ENCODE measurements around the gene SLC1A3. TPM values are rescaled to one million over a fixed set of nuclear protein-coding genes. Genes with fewer than 3 reads are reported as not detected.

The SLC1A3 gene
- total RNA-seq, 1 experiment from 2014 or later: 18.6 TPM

- Mint-ChIP-seq H3K27ac (no peak overlapping the region), H3K36me3 (ENCODE audit: insufficient read depth in 1 of 3, low read depth in 3 of 3) (peaks cover 0 to 21% (median 2%) of the 10 kb centered on the region in 3 experiments; a peak in 3 of 7 replicates), H3K4me3 (no peak overlapping the region), H3K9me3 (no peaks in the 10 kb centered on the region), H3K4me1 (peaks cover 7 to 10% of the 10 kb centered on the region in 2 experiments; a peak in 3 of 4 replicates), H3K27me3 (ENCODE audit: low read depth) (no peaks in the 10 kb centered on the region)
- no peak overlapping the region for H2BK15ac ChIP-seq (ENCODE audit: low read depth, low read length)
- H3K23me2 ChIP-seq (ENCODE audit: insufficient read length, low read depth, low read length, poor library complexity, severe bottlenecking): no peaks in the 10 kb centered on the region
- H3K27me3 ChIP-seq (ENCODE audit: insufficient read depth, low read length): no peaks in the 10 kb centered on the region
- H3K4ac ChIP-seq (ENCODE audit: low read depth, low read length): no peak overlapping the region
- no peak overlapping the region for H3K14ac ChIP-seq (ENCODE audit: insufficient read depth, low read length)
- H3K27ac ChIP-seq (ENCODE audit: insufficient read length, low read depth, low read length): no peak overlapping the region
- no peak overlapping the region for H3K23ac ChIP-seq (ENCODE audit: insufficient read length, low read depth, low read length)
- H3K4me2 ChIP-seq (ENCODE audit: insufficient read depth, insufficient read length, low read length): no peak overlapping the region
- H3K9ac ChIP-seq (ENCODE audit: extremely low read depth, insufficient read length, low read length): no peak overlapping the region
- DNase-seq: no peak
- H3K79me2 ChIP-seq (ENCODE audit: insufficient read depth, low read length): no peaks in the 10 kb centered on the region
- peaks cover 2% of the 10 kb centered on the region for H3K79me1 ChIP-seq (ENCODE audit: insufficient read depth, low read depth, low read length, poor library complexity, severe bottlenecking)
- no peak overlapping the region for H3K56ac ChIP-seq (ENCODE audit: insufficient read length, low read depth, low read length)
- no CpG with 5 or more reads among the region's 4 CpGs for WGBS (ENCODE audit: extremely low coverage, insufficient read length, low lambda C conversion rate)
- no peak overlapping the region for H4K8ac ChIP-seq (replicated peaks; ENCODE audit: insufficient read length, low read depth, low read length)
- H3K4me1 ChIP-seq (ENCODE audit: insufficient read depth, low read length): peaks cover 4% of the 10 kb centered on the region; the same call in 1 of the 2 replicates
- no peak overlapping the region for H2BK12ac ChIP-seq (ENCODE audit: insufficient read length, low read depth, low read length)
- H3K9me3 ChIP-seq (ENCODE audit: control insufficient read depth, low read depth, low read length): no peaks in the 10 kb centered on the region
- H3K18ac ChIP-seq (ENCODE audit: insufficient read length, low read depth, low read length): no peak overlapping the region
- H2BK5ac ChIP-seq (ENCODE audit: insufficient read length, low read length): no peak overlapping the region
- H2AK5ac ChIP-seq (ENCODE audit: insufficient read length, low read length): no peak overlapping the region
- H3T11ph ChIP-seq (ENCODE audit: low read length): no peak overlapping the region
- H2AFZ ChIP-seq (ENCODE audit: low read length): no peak overlapping the region
- no peak overlapping the region for H4K91ac ChIP-seq (ENCODE audit: insufficient read length, low read depth, low read length)
- peak overlapping the region; percentile 9 for H4K5ac ChIP-seq (ENCODE audit: insufficient read length, low read depth, low read length)
- no peak for TF ChIP-seq CTCF (conservative IDR thresholded peaks at IDR 0.05)
- no peak overlapping the region for H2BK20ac ChIP-seq (ENCODE audit: low read depth, low read length, poor library complexity, severe bottlenecking)
- no peak overlapping the region for H2BK120ac ChIP-seq (ENCODE audit: low read depth, low read length, poor library complexity, severe bottlenecking)
- H4K20me1 ChIP-seq (ENCODE audit: control insufficient read depth, insufficient read depth, insufficient read length): no peaks in the 10 kb centered on the region
Measured at GRCh38 chr5:36637101-36637500, 30.7 kb downstream of the SLC1A3 start.

Data from H9 (cell line).